ENCODE results near the gene NCOR2. TPM values are rescaled to one million over a fixed set of nuclear protein-coding genes. Genes with fewer than 3 reads are reported as not detected.

NCOR2 gene
- total RNA-seq, 1 experiment from 2014 or later: 153 TPM

GRCh38 chr12:124592050-124592449, 24.6 kb upstream of the NCOR2 start (continued):
- TF ChIP-seq REST (IDR thresholded peaks at IDR 0.05; ENCODE audit: low read depth) (no peak), SP1 (IDR thresholded peaks at IDR 0.05; ENCODE audit: low read depth) (peak; percentile 64), CEBPB (IDR thresholded peaks at IDR 0.05; ENCODE audit: low read depth) (no peak), ZBTB33 (IDR thresholded peaks at IDR 0.05; ENCODE audit: extremely low read depth, insufficient replicate concordance, low read length) (no peak)

GRCh38 chr12:124590447-124590846, 23.0 kb upstream of the NCOR2 start:
- Histone ChIP-seq H3K27me3 (ENCODE audit: insufficient read depth, low read length) (no peaks in the 10 kb centered on the region), H4K20me1 (ENCODE audit: insufficient read depth) (no peaks in the 10 kb centered on the region), H3K4me2 (ENCODE audit: low read length) (no peak overlapping the region), H2AFZ (ENCODE audit: low read depth, low read length, poor library complexity, severe bottlenecking) (no peak overlapping the region), H3K79me2 (ENCODE audit: insufficient read depth, low read length) (no peaks in the 10 kb centered on the region), H3K36me3 (ENCODE audit: control insufficient read depth in 1 of 2, insufficient read depth in 2 of 2, low read length in 2 of 2) (no peaks in the 10 kb centered on the region), H3K9me3 (ENCODE audit: control insufficient read depth in 1 of 2, insufficient read depth in 1 of 2, low read depth in 1 of 2, low read length in 2 of 2) (no peaks in the 10 kb centered on the region), H3K4me1 (ENCODE audit: control insufficient read depth in 1 of 2, insufficient read depth in 2 of 2, low read length in 2 of 2) (peaks cover 19 to 38% of the 10 kb centered on the region in 2 experiments), H3K9ac (ENCODE audit: low read length) (no peak overlapping the region), H3K4me3 (replicated peaks in 1 of 2; ENCODE audit: low read depth in 1 of 2, low read length in 2 of 2) (no peak overlapping the region), H3K9me2 (ENCODE audit: insufficient read depth) (no peaks in the 10 kb centered on the region), H3K27ac (ENCODE audit: low read depth, low read length) (no peak overlapping the region)
- CTCF ChIA-PET: no interaction called here
- DNase-seq (ENCODE audit: low read depth, low spot score) (no peak), ATAC-seq (no peak)
- RAD21 ChIA-PET (ENCODE audit: low non-redundant PET in 1 of 2, low total read pairs in 2 of 2, uncharacterized antibody in 2 of 2, unreplicated experiment in 2 of 2): no interaction called here
- POLR2A ChIA-PET: no interaction called here
- BruUV-seq (replicated peaks): no TSS peak
- intact Hi-C loops (cut with micrococcal nuclease): no loop called here
- no peak for TF ChIP-seq RAD21 (IDR thresholded peaks at IDR 0.05; ENCODE audit: low read depth)
- no peak for TF ChIP-seq EZH2phosphoT487 (IDR thresholded peaks at IDR 0.05; ENCODE audit: borderline replicate concordance)
- no peak for TF ChIP-seq YY1 (IDR thresholded peaks at IDR 0.05; ENCODE audit: extremely low read depth, insufficient replicate concordance, low read depth, low read length)
- TF ChIP-seq CEBPB (IDR thresholded peaks at IDR 0.05; ENCODE audit: low read depth): no peak
- TF ChIP-seq ZNF274 (IDR thresholded peaks at IDR 0.05; ENCODE audit: low read depth, low read length): no peak
- no peak for TF ChIP-seq REST (IDR thresholded peaks at IDR 0.05; ENCODE audit: low read depth)
- TF ChIP-seq POLR2AphosphoS5 (IDR thresholded peaks at IDR 0.05; ENCODE audit: low read depth, low read length): no peak
- no peak for TF ChIP-seq SP1 (IDR thresholded peaks at IDR 0.05; ENCODE audit: low read depth)
- TF ChIP-seq ELF1 (IDR thresholded peaks at IDR 0.05; ENCODE audit: borderline replicate concordance, low read depth): no peak
- no peak for TF ChIP-seq ZFX (IDR thresholded peaks at IDR 0.05)
- TF ChIP-seq FOSL1 (IDR thresholded peaks at IDR 0.05; ENCODE audit: low read depth): no peak
- no peak for TF ChIP-seq ATF3 (IDR thresholded peaks at IDR 0.05)

Data from HCT116 (cell line).